ENCODE data around the gene ITCH. TPM values are rescaled to one million over a fixed set of nuclear protein-coding genes. Genes with fewer than 3 reads are reported as not detected.
"Not testable (repeated sequence)": the region's sequence is repeated elsewhere in the genome, so short reads cannot be mapped to it uniquely, and the experiment has no call there.

Gene ITCH
- total and polyA plus RNA-seq, 9 of the 15 experiments (the other 6 are each of a cell fraction or from before 2014, with no cell fraction given), result 7.5 to 53.0 (median 22.9) TPM

DNA sequence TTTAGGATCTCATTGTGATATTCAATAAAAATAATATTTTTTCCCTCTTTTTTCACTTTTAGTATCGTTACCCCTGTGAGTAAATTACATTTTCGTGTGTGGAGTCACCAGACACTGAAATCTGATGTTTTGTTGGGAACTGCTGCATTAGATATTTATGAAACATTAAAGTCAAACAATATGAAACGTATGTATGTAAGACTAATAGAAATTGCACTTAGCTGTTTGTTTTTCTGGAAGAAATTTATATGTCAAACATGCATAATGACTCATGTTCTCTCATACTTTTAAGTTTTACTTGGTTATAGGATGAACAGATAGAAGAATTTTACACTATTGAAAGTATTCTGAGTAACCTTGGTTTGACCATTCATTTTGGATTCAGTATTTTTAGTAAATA is 49.4 kb downstream of the ITCH start (continued):
- TF ChIP-seq, protein P1, sequence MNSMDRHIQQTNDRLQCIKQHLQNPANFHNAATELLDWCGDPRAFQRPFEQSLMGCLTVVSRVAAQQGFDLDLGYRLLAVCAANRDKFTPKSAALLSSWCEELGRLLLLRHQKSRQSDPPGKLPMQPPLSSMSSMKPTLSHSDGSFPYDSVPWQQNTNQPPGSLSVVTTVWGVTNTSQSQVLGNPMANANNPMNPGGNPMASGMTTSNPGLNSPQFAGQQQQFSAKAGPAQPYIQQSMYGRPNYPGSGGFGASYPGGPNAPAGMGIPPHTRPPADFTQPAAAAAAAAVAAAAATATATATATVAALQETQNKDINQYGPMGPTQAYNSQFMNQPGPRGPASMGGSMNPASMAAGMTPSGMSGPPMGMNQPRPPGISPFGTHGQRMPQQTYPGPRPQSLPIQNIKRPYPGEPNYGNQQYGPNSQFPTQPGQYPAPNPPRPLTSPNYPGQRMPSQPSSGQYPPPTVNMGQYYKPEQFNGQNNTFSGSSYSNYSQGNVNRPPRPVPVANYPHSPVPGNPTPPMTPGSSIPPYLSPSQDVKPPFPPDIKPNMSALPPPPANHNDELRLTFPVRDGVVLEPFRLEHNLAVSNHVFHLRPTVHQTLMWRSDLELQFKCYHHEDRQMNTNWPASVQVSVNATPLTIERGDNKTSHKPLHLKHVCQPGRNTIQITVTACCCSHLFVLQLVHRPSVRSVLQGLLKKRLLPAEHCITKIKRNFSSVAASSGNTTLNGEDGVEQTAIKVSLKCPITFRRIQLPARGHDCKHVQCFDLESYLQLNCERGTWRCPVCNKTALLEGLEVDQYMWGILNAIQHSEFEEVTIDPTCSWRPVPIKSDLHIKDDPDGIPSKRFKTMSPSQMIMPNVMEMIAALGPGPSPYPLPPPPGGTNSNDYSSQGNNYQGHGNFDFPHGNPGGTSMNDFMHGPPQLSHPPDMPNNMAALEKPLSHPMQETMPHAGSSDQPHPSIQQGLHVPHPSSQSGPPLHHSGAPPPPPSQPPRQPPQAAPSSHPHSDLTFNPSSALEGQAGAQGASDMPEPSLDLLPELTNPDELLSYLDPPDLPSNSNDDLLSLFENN (IDR thresholded peaks at IDR 0.05; ENCODE audit: low read depth in 2 of 2, low read length in 2 of 2), result no peak
- TF ChIP-seq GABPB2 (CRISPR knock-in tag; conservative IDR thresholded peaks at IDR 0.05) (no peak), ZNF644 (tag; IDR thresholded peaks at IDR 0.05; ENCODE audit: low read depth) (no peak), GTF2A2 (tag; IDR thresholded peaks at IDR 0.05) (no peak), ZNF431 (CRISPR knock-in tag; IDR thresholded peaks at IDR 0.05) (no peak), DLX4 (CRISPR knock-in tag; IDR thresholded peaks at IDR 0.05) (no peak)
- TF ChIP-seq, protein P2, sequence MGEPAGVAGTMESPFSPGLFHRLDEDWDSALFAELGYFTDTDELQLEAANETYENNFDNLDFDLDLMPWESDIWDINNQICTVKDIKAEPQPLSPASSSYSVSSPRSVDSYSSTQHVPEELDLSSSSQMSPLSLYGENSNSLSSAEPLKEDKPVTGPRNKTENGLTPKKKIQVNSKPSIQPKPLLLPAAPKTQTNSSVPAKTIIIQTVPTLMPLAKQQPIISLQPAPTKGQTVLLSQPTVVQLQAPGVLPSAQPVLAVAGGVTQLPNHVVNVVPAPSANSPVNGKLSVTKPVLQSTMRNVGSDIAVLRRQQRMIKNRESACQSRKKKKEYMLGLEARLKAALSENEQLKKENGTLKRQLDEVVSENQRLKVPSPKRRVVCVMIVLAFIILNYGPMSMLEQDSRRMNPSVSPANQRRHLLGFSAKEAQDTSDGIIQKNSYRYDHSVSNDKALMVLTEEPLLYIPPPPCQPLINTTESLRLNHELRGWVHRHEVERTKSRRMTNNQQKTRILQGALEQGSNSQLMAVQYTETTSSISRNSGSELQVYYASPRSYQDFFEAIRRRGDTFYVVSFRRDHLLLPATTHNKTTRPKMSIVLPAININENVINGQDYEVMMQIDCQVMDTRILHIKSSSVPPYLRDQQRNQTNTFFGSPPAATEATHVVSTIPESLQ (CRISPR knock-in tag; IDR thresholded peaks at IDR 0.05), result no peak

DNA sequence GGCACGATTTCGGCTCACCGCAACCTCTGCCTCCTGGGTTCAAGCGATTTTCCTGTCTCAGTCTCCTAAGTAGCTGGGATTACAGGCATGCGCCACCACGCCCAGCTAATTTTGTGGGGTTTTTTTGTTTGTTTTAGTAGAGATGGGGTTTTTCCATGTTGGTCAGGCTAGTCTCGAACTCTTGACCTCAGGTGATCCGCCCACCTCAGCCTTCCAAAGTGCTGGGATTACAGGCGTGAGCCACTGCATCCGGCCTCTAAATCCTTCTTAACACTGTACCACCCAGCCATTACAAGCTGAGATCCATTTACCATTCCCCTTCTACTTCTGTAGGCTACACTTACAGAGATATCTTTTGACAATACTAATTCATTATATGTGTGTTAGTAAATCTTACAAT is 51.5 kb downstream of the ITCH start:
- POLR2A ChIA-PET, result interaction anchor here (1.0 kb wide), 1 partner anchor 12 kb away, joined by 3 read pairs; no protein-coding TSS in a partner anchor
- CTCF ChIA-PET (ENCODE audit: low intra/inter-chr PET ratio), result not testable (repeated sequence)
- H3K36me3 ChIP-seq (ENCODE audit: control insufficient read depth, insufficient read depth, low read length), result peaks cover 75% of the 10 kb centered on the region

More for the DNA sequence above, 51.5 kb downstream of the ITCH start:
- H2AFZ ChIP-seq (ENCODE audit: low read depth, low read length); H3K9me1 ChIP-seq (ENCODE audit: control insufficient read depth, insufficient read depth, low read length); in situ Hi-C loops (cut with MboI); H3K4me1 ChIP-seq (replicated peaks in 1 of 2; ENCODE audit: control insufficient read depth in 2 of 2, insufficient read depth in 2 of 2, low read length in 2 of 2); FAIRE-seq; ATAC-seq; H3K27ac ChIP-seq (ENCODE audit: extremely low read depth, low read depth, low read length); H3K27me3 ChIP-seq (ENCODE audit: control insufficient read depth in 2 of 2, insufficient read depth in 2 of 2, low read length in 2 of 2); H4K20me1 ChIP-seq (replicated peaks; ENCODE audit: control insufficient read depth, insufficient read depth, low read length); H3K9ac ChIP-seq (ENCODE audit: insufficient read depth in 1 of 2, low read depth in 2 of 2, low read length in 2 of 2); BruUV-seq (replicated peaks); H3K4me3 ChIP-seq; H3K79me2 ChIP-seq (ENCODE audit: control insufficient read depth, insufficient read depth, low read length); DNase-seq (ENCODE audit: extremely low read depth in 1 of 4, low spot score in 3 of 4); H3K4me2 ChIP-seq (ENCODE audit: insufficient read depth, low read length); intact Hi-C loops (cut with micrococcal nuclease); H3K9me3 ChIP-seq (replicated peaks; ENCODE audit: control insufficient read depth, insufficient read depth, low read depth, low read length): not testable (repeated sequence)
- 94% methylated on average over 6 of the region's 10 CpGs for WGBS (ENCODE audit: insufficient coverage, low coverage, missing lambda C conversion rate)
